ENCODE results near the gene NFX1. TPM values are rescaled to one million over a fixed set of nuclear protein-coding genes. Genes with fewer than 3 reads are reported as not detected.

Gene NFX1
- total and polyA plus RNA-seq, 4 experiments from 2014 or later = 21.2 to 64.7 (median 54.3) TPM

- ChIA-PET POLR2A (ENCODE audit: partially characterized antibody) (no interaction called here), CTCF (ENCODE audit: partially characterized antibody) (no interaction called here)
- Histone ChIP-seq H3K4me1 (ENCODE audit: insufficient read depth, low read length) (no peaks in the 10 kb centered on the region), H3K36me3 (ENCODE audit: insufficient read depth, low read length) (peaks cover 74% of the 10 kb centered on the region), H3K27ac (ENCODE audit: low read depth, low read length) (no peak overlapping the region), H3K27me3 (ENCODE audit: insufficient read depth, low read length) (no peaks in the 10 kb centered on the region), H3K9me3 (ENCODE audit: control insufficient read depth in 1 of 2, low read length in 2 of 2) (no peaks in the 10 kb centered on the region), H3K4me3 (ENCODE audit: low read length in 2 of 2) (no peak overlapping the region)
- no peaks in the 10 kb centered on the region for H3K9me3 Mint-ChIP-seq
- H3K36me3 Mint-ChIP-seq = peaks cover 47 to 70% of the 10 kb centered on the region in 2 donors
- no peak for DNase-seq
- H3K27ac Mint-ChIP-seq = peak overlapping the region in 3 of 7 donors; percentile 23 to 79 (median 43)
- no peak overlapping the region for H3K4me3 Mint-ChIP-seq
- intact Hi-C loops (cut with micrococcal nuclease) = no loop called here
- H3K4me1 Mint-ChIP-seq = peaks cover 0 to 6% (median 4%) of the 10 kb centered on the region in 4 donors
- no peaks in the 10 kb centered on the region for H3K27me3 Mint-ChIP-seq
These were observed 12.8 kb upstream of the NFX1 start for GRCh38 chr9:33277484-33277883.

- DNase-seq = no peak
- peaks cover 12% of the 10 kb centered on the region for H3K4me1 ChIP-seq (ENCODE audit: insufficient read depth, low read length)
- Mint-ChIP-seq H3K27ac (peak overlapping the region in 1 of 7 donors; percentile 19), H3K9me3 (peaks cover 0 to 2% (median 0%) of the 10 kb centered on the region in 8 donors), H3K4me3 (no peak overlapping the region), H3K36me3 (peaks cover 21 to 35% of the 10 kb centered on the region in 2 donors), H3K4me1 (peaks cover 7 to 15% (median 11%) of the 10 kb centered on the region in 4 donors), H3K27me3 (no peaks in the 10 kb centered on the region)
- no peak overlapping the region for H3K27ac ChIP-seq (ENCODE audit: low read depth, low read length)
- intact Hi-C loops (cut with micrococcal nuclease) = no loop called here
- no peaks in the 10 kb centered on the region for H3K27me3 ChIP-seq (ENCODE audit: insufficient read depth, low read length)
- no peak overlapping the region for H3K4me3 ChIP-seq (ENCODE audit: low read length in 2 of 2)
- POLR2A ChIA-PET (ENCODE audit: partially characterized antibody) = interaction anchor here (0.8 kb wide), 1 partner anchor 261 kb away, joined by 3 read pairs; the partner anchor contains the start of gene DNAJA1
- peaks cover 9% of the 10 kb centered on the region for H3K36me3 ChIP-seq (ENCODE audit: insufficient read depth, low read length)
- CTCF ChIA-PET (ENCODE audit: partially characterized antibody) = interaction anchor here (0.9 to 2.8 kb wide), 3 partner anchors 13 to 89 kb away, joined by 3 to 16 read pairs (median 4); no protein-coding TSS in a partner anchor
- no peaks in the 10 kb centered on the region for H3K9me3 ChIP-seq (ENCODE audit: control insufficient read depth in 1 of 2, low read length in 2 of 2)
These were observed 4.8 kb upstream of the NFX1 start for GRCh38 chr9:33285502-33285901.

DNA sequence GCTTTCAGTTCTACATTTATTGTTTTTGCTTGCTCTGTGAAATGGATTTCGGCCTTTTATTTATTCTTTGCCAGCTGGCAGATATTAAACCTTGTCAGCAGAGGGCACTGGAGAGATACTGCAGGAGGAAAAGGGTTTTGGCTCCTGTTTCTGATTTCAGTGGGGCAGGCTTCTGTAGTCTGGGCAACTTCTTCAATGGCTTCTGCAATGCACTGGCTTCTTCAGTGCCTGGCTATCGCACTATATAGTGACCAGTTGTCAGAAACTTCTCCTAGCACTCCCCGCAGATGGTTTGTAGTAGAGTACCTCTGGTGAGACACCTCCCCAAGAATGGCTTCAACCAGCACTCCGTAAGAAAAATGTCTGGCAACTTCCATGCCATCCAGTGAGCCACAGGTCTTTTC is 3.2 kb upstream of the NFX1 start:
- POLR2A ChIA-PET (ENCODE audit: partially characterized antibody) = interaction anchor here (0.8 to 1.5 kb wide), 3 partner anchors 21 to 179 kb away, joined by 3 to 5 read pairs (median 3); partner anchors contain the start of gene B4GALT1
- H3K27ac ChIP-seq (ENCODE audit: low read depth, low read length) = peak overlapping the region; percentile 27
- CTCF ChIA-PET (ENCODE audit: partially characterized antibody) = interaction anchor here (0.8 to 2.8 kb wide), 20 partner anchors 10 to 205 kb away, joined by 3 to 16 read pairs (median 3); no protein-coding TSS in a partner anchor

DNA sequence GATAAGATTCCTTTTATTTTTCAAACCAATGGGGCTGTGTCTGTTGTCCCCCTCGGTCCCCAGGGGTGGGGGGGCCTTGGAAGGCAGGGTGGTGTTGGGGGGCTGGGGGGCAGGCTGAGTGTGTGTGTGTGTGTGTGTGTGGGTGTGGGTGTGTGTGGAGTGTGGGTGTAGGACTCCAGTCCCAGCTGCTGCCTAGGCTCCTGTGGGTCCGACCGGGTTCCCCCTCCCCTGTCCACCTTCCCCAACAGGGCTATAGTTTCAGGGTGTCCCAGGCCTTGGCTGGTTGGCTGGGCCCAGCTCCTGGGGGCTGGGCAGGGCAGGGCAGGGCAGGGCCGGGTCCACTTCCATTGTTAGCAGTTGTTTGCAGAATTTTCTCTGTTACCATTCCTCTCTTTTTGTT is 2.1 kb upstream of the NFX1 start:
- no peak overlapping the region for H3K27ac ChIP-seq (ENCODE audit: low read depth, low read length)
- H3K4me1 Mint-ChIP-seq = peaks cover 21 to 43% (median 33%) of the 10 kb centered on the region in 4 donors
- H3K36me3 Mint-ChIP-seq = peaks cover 9 to 38% of the 10 kb centered on the region in 2 donors
- no peak overlapping the region for H3K4me3 ChIP-seq (ENCODE audit: low read length in 2 of 2)
- intact Hi-C loops (cut with micrococcal nuclease) = no loop called here
- no peaks in the 10 kb centered on the region for H3K27me3 Mint-ChIP-seq
- peaks cover 0 to 7% (median 0%) of the 10 kb centered on the region in 8 donors for H3K9me3 Mint-ChIP-seq
- H3K27ac Mint-ChIP-seq = peak overlapping the region; percentile 50 to 90 (median 85)
- ChIA-PET CTCF (ENCODE audit: partially characterized antibody) (interaction anchor here (0.6 to 2.8 kb wide), 5 partner anchors 9 to 86 kb away, joined by 3 to 16 read pairs (median 9); no protein-coding TSS in a partner anchor), POLR2A (ENCODE audit: partially characterized antibody) (no interaction called here)
- no peaks in the 10 kb centered on the region for H3K27me3 ChIP-seq (ENCODE audit: insufficient read depth, low read length)
- no peaks in the 10 kb centered on the region for H3K36me3 ChIP-seq (ENCODE audit: insufficient read depth, low read length)
- H3K4me1 ChIP-seq (ENCODE audit: insufficient read depth, low read length) = peaks cover 40% of the 10 kb centered on the region
- H3K9me3 ChIP-seq (ENCODE audit: control insufficient read depth in 1 of 2, low read length in 2 of 2) = no peaks in the 10 kb centered on the region
- DNase-seq = no peak
- H3K4me3 Mint-ChIP-seq = peak overlapping the region in 2 of 8 donors; percentile 31 to 42

More for the DNA sequence above, 3.2 kb upstream of the NFX1 start:
- peak; percentile 68 to 73 (median 72) for DNase-seq
- Histone ChIP-seq H3K27me3 (ENCODE audit: insufficient read depth, low read length) (no peaks in the 10 kb centered on the region), H3K36me3 (ENCODE audit: insufficient read depth, low read length) (peaks cover under 1% of the 10 kb centered on the region), H3K4me3 (ENCODE audit: low read length in 2 of 2) (no peak overlapping the region), H3K4me1 (ENCODE audit: insufficient read depth, low read length) (peaks cover 28% of the 10 kb centered on the region), H3K9me3 (ENCODE audit: control insufficient read depth in 1 of 2, low read length in 2 of 2) (no peaks in the 10 kb centered on the region)
- Mint-ChIP-seq H3K4me3 (peak overlapping the region; percentile 3 to 68 (median 37)), H3K27me3 (no peaks in the 10 kb centered on the region), H3K9me3 (peaks cover 0 to 5% (median 0%) of the 10 kb centered on the region in 8 donors), H3K4me1 (peaks cover 13 to 31% (median 23%) of the 10 kb centered on the region in 4 donors), H3K27ac (peak overlapping the region; percentile 71 to 93 (median 88)), H3K36me3 (peaks cover 15 to 38% of the 10 kb centered on the region in 2 donors)
- intact Hi-C loops (cut with micrococcal nuclease) = no loop called here

DNA sequence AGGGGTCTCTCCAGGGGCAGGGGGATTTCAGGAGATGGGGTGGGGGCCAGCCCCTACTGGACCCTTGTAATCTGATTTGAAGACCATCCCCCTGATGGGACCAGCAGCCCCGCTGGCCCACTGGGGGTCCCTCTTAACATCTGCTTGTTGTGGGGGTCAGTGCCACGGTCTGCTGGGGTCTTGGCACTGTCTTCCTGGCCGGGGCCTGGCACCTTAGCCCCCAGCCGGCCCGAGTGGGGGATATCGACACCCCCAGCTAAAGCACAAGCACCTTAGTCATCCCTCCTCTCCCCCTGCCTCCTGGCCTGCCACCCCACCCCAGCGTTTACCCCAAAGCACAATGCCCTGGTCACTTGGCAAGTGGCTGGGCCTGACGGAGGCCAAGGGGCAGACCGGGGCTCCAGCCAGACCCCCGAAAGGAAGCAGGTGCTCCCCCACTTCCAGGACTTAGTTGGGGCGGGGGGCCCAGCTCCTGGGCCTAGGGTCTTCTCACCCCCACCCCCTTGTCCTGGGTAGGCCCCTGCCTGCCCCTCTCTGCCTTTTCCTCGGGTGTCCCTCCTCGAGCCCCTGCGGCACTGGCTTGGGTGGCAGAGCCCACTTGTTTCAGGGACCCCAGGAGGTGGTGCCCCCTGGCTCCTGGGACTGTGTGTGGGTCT is 1.4 kb upstream of the NFX1 start:
- ChIA-PET POLR2A (ENCODE audit: partially characterized antibody) (interaction anchor here (1.2 to 2.1 kb wide), 9 partner anchors 13 to 262 kb away, joined by 3 to 58 read pairs (median 7); partner anchors contain the start of genes AQP3, BAG1, CHMP5 and NOL6), CTCF (ENCODE audit: partially characterized antibody) (interaction anchor here (1.2 to 1.6 kb wide), 2 partner anchors 43 to 127 kb away, joined by 3 to 5 read pairs; no protein-coding TSS in a partner anchor)

GRCh38 chr9:33289496-33289895 is 820 bp upstream of the NFX1 start:
- CTCF ChIA-PET (ENCODE audit: partially characterized antibody) = interaction anchor here (1.2 to 1.7 kb wide), 4 partner anchors 26 to 163 kb away, joined by 3 to 6 read pairs (median 5); no protein-coding TSS in a partner anchor
- H3K4me3 Mint-ChIP-seq = peak overlapping the region; percentile 84 to 98 (median 96)
- H3K27me3 ChIP-seq (ENCODE audit: insufficient read depth, low read length) = no peaks in the 10 kb centered on the region

More for the DNA sequence above, 1.4 kb upstream of the NFX1 start:
- intact Hi-C loops (cut with micrococcal nuclease) = no loop called here
- DNase-seq = peak in 1 of 5 donors; percentile 40
- H3K27me3 ChIP-seq (ENCODE audit: insufficient read depth, low read length) = no peaks in the 10 kb centered on the region
- Mint-ChIP-seq H3K4me1 (peaks cover 24 to 50% (median 39%) of the 10 kb centered on the region in 4 donors), H3K36me3 (peaks cover 12 to 44% of the 10 kb centered on the region in 2 donors), H3K4me3 (peak overlapping the region in 1 of 8 donors; percentile 17), H3K27me3 (no peaks in the 10 kb centered on the region), H3K27ac (peak overlapping the region in 5 of 7 donors; percentile 67 to 100 (median 98)), H3K9me3 (peaks cover 0 to 7% (median 0%) of the 10 kb centered on the region in 8 donors)
- peak overlapping the region; percentile 98 for H3K27ac ChIP-seq (ENCODE audit: low read depth, low read length)
- H3K4me3 ChIP-seq (ENCODE audit: low read length in 2 of 2) = no peak overlapping the region
- H3K4me1 ChIP-seq (ENCODE audit: insufficient read depth, low read length) = peaks cover 47% of the 10 kb centered on the region
- H3K36me3 ChIP-seq (ENCODE audit: insufficient read depth, low read length) = peaks cover 3% of the 10 kb centered on the region
- H3K9me3 ChIP-seq (ENCODE audit: control insufficient read depth in 1 of 2, low read length in 2 of 2) = no peaks in the 10 kb centered on the region

More at GRCh38 chr9:33289496-33289895, 820 bp upstream of the NFX1 start:
- intact Hi-C loops (cut with micrococcal nuclease) = no loop called here
- Mint-ChIP-seq H3K27ac (peak overlapping the region; percentile 96 to 100 (median 100)), H3K36me3 (peaks cover 15 to 50% of the 10 kb centered on the region in 2 donors), H3K27me3 (no peaks in the 10 kb centered on the region), H3K4me1 (peaks cover 27 to 55% (median 44%) of the 10 kb centered on the region in 4 donors), H3K9me3 (peaks cover 0 to 7% (median 0%) of the 10 kb centered on the region in 8 donors)
- peak overlapping the region; percentile 98 for H3K27ac ChIP-seq (ENCODE audit: low read depth, low read length)
- peak in 3 of 5 donors; percentile 22 to 45 (median 22) for DNase-seq
- no peaks in the 10 kb centered on the region for H3K9me3 ChIP-seq (ENCODE audit: control insufficient read depth in 1 of 2, low read length in 2 of 2)
- H3K4me3 ChIP-seq (ENCODE audit: low read length in 2 of 2) = peak overlapping the region in 1 of 2 donors; percentile 79
- H3K4me1 ChIP-seq (ENCODE audit: insufficient read depth, low read length) = peaks cover 52% of the 10 kb centered on the region
- peaks cover 6% of the 10 kb centered on the region for H3K36me3 ChIP-seq (ENCODE audit: insufficient read depth, low read length)
- POLR2A ChIA-PET (ENCODE audit: partially characterized antibody) = interaction anchor here (0.6 to 2.1 kb wide), 36 partner anchors 12 to 889 kb away, joined by 3 to 58 read pairs (median 5); partner anchors contain the start of genes APTX, AQP3, B4GALT1 and BAG1

Measured in CD4-positive, alpha-beta memory T cell (primary cell).